Osteocyte (in vitro differentiated cells): ENCODE results near the gene CHGA. TPM values are rescaled to one million over a fixed set of nuclear protein-coding genes. Genes with fewer than 3 reads are reported as not detected.
A peak's percentile ranks its signal among the peaks of the same experiment; 100 is the strongest.

Experiments
- DNase-seq: peaks from one replicate; pipeline ENCODE4 v3.0.0; 2021; ENCODE audit warnings: mixed read lengths; ENCODE audit not compliant: unreplicated experiment; ENCODE audit errors: extremely low spot score
- H3K27ac Mint-ChIP-seq: one replicate; pipeline ENCODE4 v1.8.0; 2021; ENCODE audit warnings: mild to moderate bottlenecking, mixed read lengths; ENCODE audit not compliant: unreplicated experiment
- H3K27me3 Mint-ChIP-seq: one replicate; pipeline ENCODE4 v1.8.0; 2021; ENCODE audit warnings: mixed read lengths; ENCODE audit not compliant: unreplicated experiment
- H3K36me3 Mint-ChIP-seq: one replicate; pipeline ENCODE4 v1.8.0; 2021; ENCODE audit warnings: mixed read lengths; ENCODE audit not compliant: unreplicated experiment
- H3K4me1 Mint-ChIP-seq: one replicate; pipeline ENCODE4 v1.8.0; 2021; ENCODE audit warnings: mixed read lengths; ENCODE audit not compliant: unreplicated experiment
- H3K4me3 Mint-ChIP-seq: one replicate; pipeline ENCODE4 v1.8.0; 2021; ENCODE audit warnings: mild to moderate bottlenecking, moderate library complexity, mixed read lengths; ENCODE audit not compliant: unreplicated experiment
- H3K9me3 Mint-ChIP-seq: one replicate; pipeline ENCODE4 v1.8.0; 2021; ENCODE audit warnings: mixed read lengths; ENCODE audit not compliant: unreplicated experiment
- total RNA-seq: library from RNA; stranded (reverse); gene quantifications from 2 replicates; pipeline ENCODE4 v1.2.1, GENCODE V29; 2021
- TF ChIP-seq, protein P1 (sequence below): fragments of 200-600 bp; sonication (generic); IDR thresholded peaks from 2 replicates; pipeline ENCODE4 v1.5.0; 2021; ENCODE audit warnings: antibody characterized with exemption, mild to moderate bottlenecking, moderate library complexity

CHGA gene
- total RNA-seq, 1 donor from 2014 or later: 0.27 TPM

GRCh38 chr14:92971601-92972180, 48.7 kb downstream of the CHGA start:
- no peak for DNase-seq
- H3K36me3 Mint-ChIP-seq: peaks cover 6% of the 10 kb centered on the region
- H3K4me1 Mint-ChIP-seq: peaks cover 9% of the 10 kb centered on the region
- no peak overlapping the region for H3K4me3 Mint-ChIP-seq
- no peaks in the 10 kb centered on the region for H3K27me3 Mint-ChIP-seq
- H3K9me3 Mint-ChIP-seq: peaks cover 11% of the 10 kb centered on the region
- H3K27ac Mint-ChIP-seq: no peak overlapping the region
- TF ChIP-seq, protein P1, sequence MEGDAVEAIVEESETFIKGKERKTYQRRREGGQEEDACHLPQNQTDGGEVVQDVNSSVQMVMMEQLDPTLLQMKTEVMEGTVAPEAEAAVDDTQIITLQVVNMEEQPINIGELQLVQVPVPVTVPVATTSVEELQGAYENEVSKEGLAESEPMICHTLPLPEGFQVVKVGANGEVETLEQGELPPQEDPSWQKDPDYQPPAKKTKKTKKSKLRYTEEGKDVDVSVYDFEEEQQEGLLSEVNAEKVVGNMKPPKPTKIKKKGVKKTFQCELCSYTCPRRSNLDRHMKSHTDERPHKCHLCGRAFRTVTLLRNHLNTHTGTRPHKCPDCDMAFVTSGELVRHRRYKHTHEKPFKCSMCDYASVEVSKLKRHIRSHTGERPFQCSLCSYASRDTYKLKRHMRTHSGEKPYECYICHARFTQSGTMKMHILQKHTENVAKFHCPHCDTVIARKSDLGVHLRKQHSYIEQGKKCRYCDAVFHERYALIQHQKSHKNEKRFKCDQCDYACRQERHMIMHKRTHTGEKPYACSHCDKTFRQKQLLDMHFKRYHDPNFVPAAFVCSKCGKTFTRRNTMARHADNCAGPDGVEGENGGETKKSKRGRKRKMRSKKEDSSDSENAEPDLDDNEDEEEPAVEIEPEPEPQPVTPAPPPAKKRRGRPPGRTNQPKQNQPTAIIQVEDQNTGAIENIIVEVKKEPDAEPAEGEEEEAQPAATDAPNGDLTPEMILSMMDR: no peak

- H3K4me1 Mint-ChIP-seq: peaks cover 9% of the 10 kb centered on the region
- no peak for DNase-seq
- H3K9me3 Mint-ChIP-seq: peaks cover 6% of the 10 kb centered on the region
- no peaks in the 10 kb centered on the region for H3K27me3 Mint-ChIP-seq
- H3K27ac Mint-ChIP-seq: no peak overlapping the region
- no peak overlapping the region for H3K4me3 Mint-ChIP-seq
- TF ChIP-seq, protein P1: peak; percentile 60
- peaks cover 11% of the 10 kb centered on the region for H3K36me3 Mint-ChIP-seq
These were observed 50.4 kb downstream of the CHGA start for GRCh38 chr14:92973261-92973797.

DNA sequence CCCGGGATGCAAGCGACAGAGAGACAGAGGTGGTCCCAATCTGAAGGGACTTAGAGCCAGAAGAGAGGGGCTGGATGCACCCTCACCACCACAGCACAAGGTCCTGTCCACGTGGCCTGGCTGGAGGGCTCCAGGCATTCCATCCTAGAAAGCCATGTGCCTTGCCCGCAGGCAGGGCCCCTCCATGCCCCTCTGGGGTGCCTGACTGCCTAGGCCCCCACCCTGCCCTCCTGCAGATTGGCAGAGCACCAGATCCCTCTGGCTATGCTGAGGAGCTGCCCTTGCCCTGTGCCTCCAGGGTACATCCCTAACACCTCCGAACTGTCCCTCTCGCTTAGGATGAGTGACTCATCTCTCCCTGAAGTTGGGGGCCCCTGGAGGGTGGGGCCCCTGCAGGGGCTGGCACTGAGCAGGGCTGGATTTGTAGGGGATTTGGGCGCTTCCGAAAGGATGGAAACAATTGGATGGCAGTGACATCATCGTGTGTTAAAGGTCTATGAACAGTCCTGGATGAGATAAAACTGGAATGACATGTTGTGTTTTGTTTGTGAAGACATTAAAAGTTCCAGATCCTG, 50.9 kb downstream of the CHGA start:
- TF ChIP-seq, protein P1: no peak
- no peak overlapping the region for H3K27ac Mint-ChIP-seq
- H3K4me1 Mint-ChIP-seq: peaks cover 9% of the 10 kb centered on the region
- H3K9me3 Mint-ChIP-seq: peaks cover 6% of the 10 kb centered on the region
- H3K36me3 Mint-ChIP-seq: peaks cover 11% of the 10 kb centered on the region
- H3K4me3 Mint-ChIP-seq: no peak overlapping the region
- DNase-seq: no peak
- H3K27me3 Mint-ChIP-seq: no peaks in the 10 kb centered on the region

- TF ChIP-seq, protein P1: no peak
- Mint-ChIP-seq H3K27ac (no peak overlapping the region), H3K4me1 (peaks cover 9% of the 10 kb centered on the region), H3K27me3 (no peaks in the 10 kb centered on the region), H3K36me3 (peaks cover 11% of the 10 kb centered on the region), H3K9me3 (peaks cover 13% of the 10 kb centered on the region), H3K4me3 (no peak overlapping the region)
- DNase-seq: no peak
These were observed 51.8 kb downstream of the CHGA start for GRCh38 chr14:92974541-92975345.

DNA sequence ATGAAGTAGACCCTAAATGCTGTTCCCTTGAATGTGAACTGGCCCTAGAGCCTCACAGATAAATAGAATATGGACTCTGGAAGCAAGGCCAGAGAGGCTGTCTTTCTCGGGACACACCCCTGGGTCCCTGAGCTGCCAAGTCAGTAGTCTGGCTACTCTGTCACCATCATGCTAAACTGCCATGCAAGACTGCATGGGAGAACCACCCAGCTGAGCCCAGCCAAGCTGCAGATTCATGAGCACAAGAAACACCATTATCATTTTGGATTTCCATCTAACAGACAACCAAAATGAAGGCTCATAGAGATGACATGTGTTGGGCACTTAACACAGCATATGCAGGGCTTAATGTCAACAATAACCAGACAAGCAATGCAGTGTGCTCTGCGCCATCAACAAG, 53.3 kb downstream of the CHGA start:
- Mint-ChIP-seq H3K9me3 (peaks cover 13% of the 10 kb centered on the region), H3K4me3 (no peak overlapping the region), H3K27me3 (no peaks in the 10 kb centered on the region), H3K36me3 (peaks cover 11% of the 10 kb centered on the region), H3K4me1 (peaks cover 9% of the 10 kb centered on the region), H3K27ac (no peak overlapping the region)
- DNase-seq: no peak
- TF ChIP-seq, protein P1: no peak
